ENCODE results near the gene RAB11FIP2. TPM values are rescaled to one million over a fixed set of nuclear protein-coding genes. Genes with fewer than 3 reads are reported as not detected.

Gene RAB11FIP2
- total RNA-seq, 1 donor: 38.7 TPM

- H3K4me1 ChIP-seq (ENCODE audit: insufficient read depth, low read length): peaks cover 11% of the 10 kb centered on the region
- H3K4me2 ChIP-seq (ENCODE audit: insufficient read depth, low read length): no peak overlapping the region
- no peak overlapping the region for H3K4me3 ChIP-seq (ENCODE audit: insufficient read depth, low read length)
- H3K79me2 ChIP-seq (ENCODE audit: insufficient read depth, low read length): peaks cover 4% of the 10 kb centered on the region
- H4K20me1 ChIP-seq (ENCODE audit: insufficient read depth, low read length): no peaks in the 10 kb centered on the region
- no peaks in the 10 kb centered on the region for H3K27me3 ChIP-seq (ENCODE audit: insufficient read depth, low read length)
- TF ChIP-seq CTCF (IDR thresholded peaks at IDR 0.05; ENCODE audit: extremely low read depth, low read depth, low read length): no peak
- H3K9me3 ChIP-seq (ENCODE audit: low read depth, low read length): no peaks in the 10 kb centered on the region
- H3K27ac ChIP-seq (ENCODE audit: low read depth, low read length): no peak overlapping the region
- peaks cover 4% of the 10 kb centered on the region for H3K36me3 ChIP-seq (ENCODE audit: insufficient read depth, low read length)
- DNase-seq (ENCODE audit: insufficient read length, low spot score, missing footprints): no peak
- no peak overlapping the region for H2AFZ ChIP-seq (ENCODE audit: low read length)
Measured at GRCh38 chr10:118031351-118032075, 15.2 kb downstream of the RAB11FIP2 start.

DNA sequence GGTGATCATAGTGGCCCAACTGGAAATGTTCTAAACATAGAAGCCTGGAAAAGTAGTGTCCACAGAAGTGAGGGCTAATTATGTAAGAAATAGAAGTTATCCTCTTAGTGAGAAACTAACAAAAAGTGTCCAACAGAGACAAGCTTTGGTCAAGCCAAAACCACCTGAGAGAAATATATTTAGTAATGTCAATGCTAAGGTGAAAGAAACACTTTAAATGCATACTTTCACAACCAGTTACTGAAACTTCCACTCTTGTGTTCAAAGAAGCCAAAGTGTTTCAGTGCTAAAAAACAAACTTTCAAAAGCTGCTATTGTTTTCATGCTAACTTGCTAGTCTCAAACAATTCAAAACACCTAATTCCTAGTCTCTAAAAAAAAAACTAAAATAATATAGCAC, 18.1 kb downstream of the RAB11FIP2 start:
- Histone ChIP-seq H2AFZ (ENCODE audit: low read length) (no peak overlapping the region), H3K4me1 (ENCODE audit: insufficient read depth, low read length) (no peaks in the 10 kb centered on the region), H3K79me2 (ENCODE audit: insufficient read depth, low read length) (no peaks in the 10 kb centered on the region), H3K4me2 (ENCODE audit: insufficient read depth, low read length) (no peak overlapping the region), H3K4me3 (ENCODE audit: insufficient read depth, low read length) (no peak overlapping the region), H3K27me3 (ENCODE audit: insufficient read depth, low read length) (no peaks in the 10 kb centered on the region), H3K27ac (ENCODE audit: low read depth, low read length) (no peak overlapping the region), H3K9me3 (ENCODE audit: low read depth, low read length) (no peaks in the 10 kb centered on the region), H3K36me3 (ENCODE audit: insufficient read depth, low read length) (no peaks in the 10 kb centered on the region), H4K20me1 (ENCODE audit: insufficient read depth, low read length) (no peaks in the 10 kb centered on the region)
- no peak for DNase-seq (ENCODE audit: insufficient read length, low spot score, missing footprints)
- TF ChIP-seq CTCF (IDR thresholded peaks at IDR 0.05; ENCODE audit: extremely low read depth, low read depth, low read length): no peak

DNA sequence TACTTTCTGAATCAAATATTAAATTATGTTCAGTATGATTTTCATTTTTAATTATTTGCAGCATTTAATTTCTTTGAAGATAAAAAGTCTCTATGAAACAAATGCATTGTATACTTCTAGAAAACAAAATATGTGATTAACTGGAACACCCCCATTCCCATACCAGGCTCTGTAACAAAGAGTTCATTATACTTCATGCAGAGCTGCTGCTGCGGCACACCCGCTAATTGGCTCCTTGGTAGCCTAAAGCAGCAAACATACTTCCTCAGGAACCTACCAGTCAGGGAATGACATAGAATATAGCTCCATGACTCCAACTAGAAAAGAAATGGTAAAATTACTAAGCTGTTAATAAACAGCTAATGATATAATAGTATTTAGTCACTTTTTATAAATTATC, 19.3 kb downstream of the RAB11FIP2 start:
- no peak overlapping the region for H2AFZ ChIP-seq (ENCODE audit: low read length)
- H4K20me1 ChIP-seq (ENCODE audit: insufficient read depth, low read length): no peaks in the 10 kb centered on the region
- no peaks in the 10 kb centered on the region for H3K27me3 ChIP-seq (ENCODE audit: insufficient read depth, low read length)
- no peak for DNase-seq (ENCODE audit: insufficient read length, low spot score, missing footprints)
- no peak for TF ChIP-seq CTCF (IDR thresholded peaks at IDR 0.05; ENCODE audit: extremely low read depth, low read depth, low read length)
- H3K9me3 ChIP-seq (ENCODE audit: low read depth, low read length): no peaks in the 10 kb centered on the region
- no peaks in the 10 kb centered on the region for H3K36me3 ChIP-seq (ENCODE audit: insufficient read depth, low read length)
- H3K27ac ChIP-seq (ENCODE audit: low read depth, low read length): no peak overlapping the region
- no peaks in the 10 kb centered on the region for H3K79me2 ChIP-seq (ENCODE audit: insufficient read depth, low read length)
- no peak overlapping the region for H3K4me2 ChIP-seq (ENCODE audit: insufficient read depth, low read length)
- no peaks in the 10 kb centered on the region for H3K4me1 ChIP-seq (ENCODE audit: insufficient read depth, low read length)
- H3K4me3 ChIP-seq (ENCODE audit: insufficient read depth, low read length): no peak overlapping the region

DNA sequence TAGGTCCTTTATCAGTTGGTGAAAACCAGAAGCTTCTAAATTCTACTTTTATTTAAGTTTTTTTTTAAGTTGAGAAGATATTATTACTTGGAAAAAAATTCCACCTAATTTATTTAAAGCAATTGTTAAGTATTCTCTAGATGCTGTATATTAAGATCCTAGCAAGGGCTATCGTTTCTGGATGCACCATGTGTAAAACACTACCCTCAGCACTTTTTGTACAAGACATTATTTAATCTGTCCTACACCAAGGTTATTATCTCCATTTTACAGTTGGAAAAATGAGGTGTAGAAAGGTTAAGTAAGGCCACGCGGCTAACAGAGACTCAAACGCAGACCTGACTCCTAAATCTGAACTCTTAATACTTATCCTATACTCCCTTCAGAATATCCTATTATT, 19.8 kb downstream of the RAB11FIP2 start:
- H3K27me3 ChIP-seq (ENCODE audit: insufficient read depth, low read length): no peaks in the 10 kb centered on the region
- H3K9me3 ChIP-seq (ENCODE audit: low read depth, low read length): no peaks in the 10 kb centered on the region
- H4K20me1 ChIP-seq (ENCODE audit: insufficient read depth, low read length): no peaks in the 10 kb centered on the region
- H3K4me2 ChIP-seq (ENCODE audit: insufficient read depth, low read length): no peak overlapping the region
- H3K4me1 ChIP-seq (ENCODE audit: insufficient read depth, low read length): no peaks in the 10 kb centered on the region
- no peak overlapping the region for H3K27ac ChIP-seq (ENCODE audit: low read depth, low read length)
- H3K4me3 ChIP-seq (ENCODE audit: insufficient read depth, low read length): no peak overlapping the region
- DNase-seq (ENCODE audit: insufficient read length, low spot score, missing footprints): no peak
- no peaks in the 10 kb centered on the region for H3K79me2 ChIP-seq (ENCODE audit: insufficient read depth, low read length)
- no peaks in the 10 kb centered on the region for H3K36me3 ChIP-seq (ENCODE audit: insufficient read depth, low read length)
- H2AFZ ChIP-seq (ENCODE audit: low read length): no peak overlapping the region
- TF ChIP-seq CTCF (IDR thresholded peaks at IDR 0.05; ENCODE audit: extremely low read depth, low read depth, low read length): no peak

All from osteoblast (primary cell).